ENCODE data around the gene LYZL2.
"Not testable (repeated sequence)": the region's sequence is repeated elsewhere in the genome, so short reads cannot be mapped to it uniquely, and the experiment has no call there.

GRCh38 chr10:30596493-30597432 is 32.8 kb downstream of the LYZL2 start:
- TF ChIP-seq, protein P1, sequence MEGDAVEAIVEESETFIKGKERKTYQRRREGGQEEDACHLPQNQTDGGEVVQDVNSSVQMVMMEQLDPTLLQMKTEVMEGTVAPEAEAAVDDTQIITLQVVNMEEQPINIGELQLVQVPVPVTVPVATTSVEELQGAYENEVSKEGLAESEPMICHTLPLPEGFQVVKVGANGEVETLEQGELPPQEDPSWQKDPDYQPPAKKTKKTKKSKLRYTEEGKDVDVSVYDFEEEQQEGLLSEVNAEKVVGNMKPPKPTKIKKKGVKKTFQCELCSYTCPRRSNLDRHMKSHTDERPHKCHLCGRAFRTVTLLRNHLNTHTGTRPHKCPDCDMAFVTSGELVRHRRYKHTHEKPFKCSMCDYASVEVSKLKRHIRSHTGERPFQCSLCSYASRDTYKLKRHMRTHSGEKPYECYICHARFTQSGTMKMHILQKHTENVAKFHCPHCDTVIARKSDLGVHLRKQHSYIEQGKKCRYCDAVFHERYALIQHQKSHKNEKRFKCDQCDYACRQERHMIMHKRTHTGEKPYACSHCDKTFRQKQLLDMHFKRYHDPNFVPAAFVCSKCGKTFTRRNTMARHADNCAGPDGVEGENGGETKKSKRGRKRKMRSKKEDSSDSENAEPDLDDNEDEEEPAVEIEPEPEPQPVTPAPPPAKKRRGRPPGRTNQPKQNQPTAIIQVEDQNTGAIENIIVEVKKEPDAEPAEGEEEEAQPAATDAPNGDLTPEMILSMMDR (conservative IDR thresholded peaks at IDR 0.05; ENCODE audit: low read depth, low read length) = not testable (repeated sequence)
- TF ChIP-seq EZH2 (IDR thresholded peaks at IDR 0.05; ENCODE audit: borderline replicate concordance, low read depth, low read length, poor library complexity, severe bottlenecking) = not testable (repeated sequence)

Measured in A673 (cell line).